NCI-H2107 treated with DMSO at 0.1 percent for 48 hours (cell line): Measurements from ENCODE around the gene SRSF3.
"Not testable (repeated sequence)": the region's sequence is repeated elsewhere in the genome, so short reads cannot be mapped to it uniquely, and the experiment has no call there.

Experiments
- DNase-seq: peaks from one replicate; lab custom pipeline; 2025; ENCODE audit not compliant: unreplicated experiment; lab: John Stamatoyannopoulos, UW

The SRSF3 gene

GRCh38 chr6:36643977-36644376, 49.8 kb downstream of the SRSF3 start:
- no peak for DNase-seq

- no peak for DNase-seq
Observed at GRCh38 chr6:36649086-36649485, 54.9 kb downstream of the SRSF3 start.

GRCh38 chr6:36649701-36650484, 55.7 kb downstream of the SRSF3 start:
- no peak for DNase-seq

DNA sequence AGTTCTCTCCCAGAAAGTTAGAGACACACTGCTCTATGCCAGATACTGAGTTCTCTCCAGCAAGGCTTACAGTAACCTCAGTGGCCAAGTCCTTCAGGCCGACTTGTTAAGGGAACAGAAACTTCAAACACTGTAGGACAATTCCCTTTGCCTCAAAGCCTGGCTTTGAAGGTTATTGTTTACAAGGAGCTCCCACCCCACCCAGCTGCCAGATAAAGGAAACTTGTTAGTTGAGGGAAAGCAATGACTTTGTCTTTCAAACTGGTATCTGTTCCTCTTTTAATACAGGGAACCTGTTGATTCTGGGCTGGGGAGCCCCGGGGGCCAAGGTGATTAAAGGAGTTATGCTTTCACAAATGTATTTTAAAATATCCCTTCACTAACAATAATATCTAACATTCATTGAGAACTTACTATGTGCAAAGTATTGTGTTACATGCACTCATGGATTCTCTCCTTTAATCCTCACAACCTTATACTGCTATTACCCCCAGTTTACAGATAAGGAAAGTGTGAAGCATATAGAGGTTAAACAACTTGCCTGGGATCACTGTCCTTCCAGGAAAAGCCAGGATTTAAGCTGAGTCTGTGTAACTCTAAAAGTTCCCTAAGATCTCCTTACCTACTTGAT, 56.8 kb downstream of the SRSF3 start:
- DNase-seq: no peak

DNA sequence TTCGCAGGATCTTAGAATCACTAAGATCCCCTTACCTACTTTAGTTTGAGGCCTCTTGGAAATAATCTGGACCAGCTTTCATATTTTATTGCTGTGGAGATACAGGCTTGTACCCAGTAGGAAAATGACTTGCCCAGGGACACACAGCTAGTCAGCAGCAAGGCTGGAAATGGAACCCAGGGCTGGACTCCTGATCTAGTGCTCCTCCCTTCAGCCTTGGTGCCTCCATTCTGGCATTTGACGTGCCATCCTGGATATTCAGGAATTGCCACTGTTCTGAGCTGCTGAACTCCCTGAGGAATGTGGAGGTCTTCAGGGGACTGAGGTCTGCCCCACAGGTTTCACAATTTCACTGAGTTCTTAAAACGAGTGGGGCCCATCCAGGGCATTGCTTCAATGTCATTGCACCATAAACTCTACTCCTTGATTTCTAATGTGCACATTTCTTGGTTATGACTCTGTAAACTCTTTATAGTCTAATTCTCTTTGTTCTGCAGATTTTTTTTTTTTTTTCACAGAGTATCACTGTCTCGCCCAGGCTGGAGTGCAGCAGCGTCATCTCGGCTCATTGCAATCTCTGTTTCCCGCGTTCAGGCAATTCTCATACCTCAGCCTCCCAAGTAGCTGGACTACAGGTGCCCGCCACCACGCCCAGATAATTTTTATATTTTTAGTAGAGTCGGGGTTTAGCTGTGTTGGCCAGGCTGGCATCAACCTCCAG, 57.7 kb downstream of the SRSF3 start:
- DNase-seq: no peak

DNA sequence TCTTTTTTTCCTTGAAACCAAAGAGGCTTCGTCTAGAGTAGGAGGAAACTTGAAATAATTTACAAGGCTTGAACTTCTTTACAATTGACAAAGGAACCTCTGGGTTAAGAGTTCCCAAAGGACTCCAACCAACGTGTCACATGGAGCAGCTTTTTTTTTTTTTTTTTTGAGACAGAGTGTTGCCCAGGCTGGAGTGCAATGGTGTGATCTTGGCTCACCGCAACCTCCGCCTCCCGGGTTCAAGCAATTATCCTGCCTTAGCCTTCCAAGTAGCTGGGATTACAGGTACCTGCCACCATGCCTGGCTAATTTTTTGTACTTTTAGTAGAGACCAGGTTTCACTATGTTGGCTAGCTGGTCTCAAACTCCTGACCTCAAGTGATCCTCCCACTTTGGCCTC, 60.3 kb downstream of the SRSF3 start:
- DNase-seq: not testable (repeated sequence)
